Ascending aorta (tissue), 2 donors: ENCODE results near the gene ATP5F1E. TPM values are rescaled to one million over a fixed set of nuclear protein-coding genes. Genes with fewer than 3 reads are reported as not detected.

ENCODE experiments used
- DNase-seq, 2 donors: peaks; one replicate each; pipeline ENCODE4 v3.0.0-alpha.2; 2019; ENCODE audit warnings: low spot score in 2 of 2
- H3K27ac ChIP-seq, 2 donors: fragments of 200-600 bp; sonication (generic); one replicate each; pipeline ENCODE4 v1.5.1; 2016 to 2017; ENCODE audit warnings: mild to moderate bottlenecking in 1 of 2
- H3K27me3 ChIP-seq: fragments of 200-600 bp; sonication (generic); one replicate; pipeline ENCODE4 v1.5.1; 2017
- H3K36me3 ChIP-seq, 2 donors: fragments of 200-600 bp; sonication (generic); one replicate each; pipeline ENCODE4 v1.5.1; 2016
- H3K4me1 ChIP-seq, 2 donors: fragments of 200-600 bp; sonication (generic); one replicate each; pipeline ENCODE4 v1.5.1; 2016 to 2017; ENCODE audit warnings: mild to moderate bottlenecking in 1 of 2
- H3K4me3 ChIP-seq, 2 donors: fragments of 200-600 bp; sonication (generic); one replicate each; pipeline ENCODE4 v1.5.1; 2016 to 2017; ENCODE audit warnings: mild to moderate bottlenecking in 1 of 2
- H3K9me3 ChIP-seq, 2 donors: fragments of 200-600 bp; sonication (generic); one replicate each; pipeline ENCODE4 v1.5.1; 2016
- CTCF ChIP-seq, 3 experiments: fragments of 200-600 bp in 2 of 3; fragments of 450-650 bp in 1 of 3; sonication (generic) in 2 of 3; IDR thresholded peaks; one replicate each; pipeline ENCODE4 v1.5.1; 2016 to 2019; ENCODE audit warnings: antibody characterized with exemption in 3 of 3, mild to moderate bottlenecking in 1 of 3, moderate library complexity in 1 of 3
- intact Hi-C: fragments of 100-400 bp; cut with DNase I; formaldehyde crosslinking; loops from one replicate; pipeline ENCODE4 v1.15.1; 2023
- total RNA-seq: library from RNA; depleted of rRNA; stranded (reverse); fragments of >200 nt; gene quantifications from one replicate; pipeline ENCODE4 v1.1.0, GENCODE V29; 2016

ATP5F1E gene
- total RNA-seq, 1 donor from 2014 or later: 12.7 TPM

- intact Hi-C loops: no loop called here
- Histone ChIP-seq H3K4me3 (no peak overlapping the region), H3K27ac (no peak overlapping the region), H3K9me3 (no peaks in the 10 kb centered on the region), H3K27me3 (no peaks in the 10 kb centered on the region), H3K4me1 (no peaks in the 10 kb centered on the region), H3K36me3 (peaks cover 13 to 42% of the 10 kb centered on the region in 2 donors)
- TF ChIP-seq CTCF (IDR thresholded peaks at IDR 0.05): no peak
- no peak for DNase-seq
These were observed 9.4 kb downstream of the ATP5F1E start for GRCh38 chr20:59022754-59023153.

GRCh38 chr20:59020938-59021551 lies 11.1 kb downstream of the ATP5F1E start:
- TF ChIP-seq CTCF (IDR thresholded peaks at IDR 0.05): no peak
- intact Hi-C loops: no loop called here
- Histone ChIP-seq H3K9me3 (no peaks in the 10 kb centered on the region), H3K4me1 (no peaks in the 10 kb centered on the region), H3K36me3 (peaks cover 13 to 39% of the 10 kb centered on the region in 2 donors), H3K27me3 (no peaks in the 10 kb centered on the region), H3K4me3 (no peak overlapping the region), H3K27ac (no peak overlapping the region)
- DNase-seq: no peak

GRCh38 chr20:59019217-59019616 lies 12.9 kb downstream of the ATP5F1E start, which contains the start of gene TUBB1:
Gene TUBB1, plus strand, starts transcription at chr20:59019429. Its CDS starts 94 bp downstream, at chr20:59019523.
- H3K27me3 ChIP-seq: no peaks in the 10 kb centered on the region
- no peak within 1 kb of the TSS for H3K4me3 ChIP-seq
- peaks cover 6 to 21% of the 10 kb centered on the region in 2 donors for H3K36me3 ChIP-seq
- no peak within 1 kb of the TSS for H3K27ac ChIP-seq
- no peak for DNase-seq
- no peaks in the 10 kb centered on the region for H3K4me1 ChIP-seq
- intact Hi-C loops: no loop called here
- H3K9me3 ChIP-seq: no peaks in the 10 kb centered on the region
- no peak for TF ChIP-seq CTCF (IDR thresholded peaks at IDR 0.05)

GRCh38 chr20:59018817-59019216 lies 13.3 kb downstream of the ATP5F1E start:
- intact Hi-C loops: no loop called here
- Histone ChIP-seq H3K36me3 (peaks cover 4 to 17% of the 10 kb centered on the region in 2 donors), H3K4me3 (no peak overlapping the region), H3K9me3 (no peaks in the 10 kb centered on the region), H3K4me1 (no peaks in the 10 kb centered on the region), H3K27me3 (no peaks in the 10 kb centered on the region), H3K27ac (no peak overlapping the region)
- no peak for TF ChIP-seq CTCF (IDR thresholded peaks at IDR 0.05)
- DNase-seq: no peak

GRCh38 chr20:59017493-59018231 lies 14.5 kb downstream of the ATP5F1E start:
- DNase-seq: no peak
- no peaks in the 10 kb centered on the region for H3K9me3 ChIP-seq
- TF ChIP-seq CTCF (IDR thresholded peaks at IDR 0.05): no peak
- no peaks in the 10 kb centered on the region for H3K27me3 ChIP-seq
- no peak overlapping the region for H3K4me3 ChIP-seq
- no peaks in the 10 kb centered on the region for H3K4me1 ChIP-seq
- H3K27ac ChIP-seq: no peak overlapping the region
- peaks cover 2 to 8% of the 10 kb centered on the region in 2 donors for H3K36me3 ChIP-seq
- intact Hi-C loops: no loop called here
